Astrocyte of the spinal cord (primary cell): Measurements from ENCODE around the gene CARD9.

ENCODE experiments used
- DNase-seq: peaks from one replicate; pipeline ENCODE4 v3.0.0; 2011; ENCODE audit warnings: low read depth, low spot score
- H3K4me3 ChIP-seq: 2 replicates; pipeline ENCODE4 v1.5.1; 2011; ENCODE audit warnings: low read depth, mild to moderate bottlenecking, low read length, moderate library complexity
- CTCF ChIP-seq: IDR thresholded peaks from 2 replicates; pipeline ENCODE4 v1.5.1; 2012; ENCODE audit warnings: low read depth, mild to moderate bottlenecking, low read length, inconsistent platforms
- in situ Hi-C: cut with HindIII; loops from 2 replicates; pipeline ENCODE4 v1.10.0; 2017; ENCODE audit warnings: low sequenced_read_pairs

The CARD9 gene

GRCh38 chr9:136347472-136348256 lies 25.8 kb downstream of the CARD9 start:
- no peak for DNase-seq
- H3K4me3 ChIP-seq, result no peak overlapping the region
- in situ Hi-C loops, result no loop called here
- no peak for TF ChIP-seq CTCF

- H3K4me3 ChIP-seq, result no peak overlapping the region
- TF ChIP-seq CTCF, result no peak
These were observed 26.5 kb downstream of the CARD9 start for GRCh38 chr9:136346927-136347465.

GRCh38 chr9:136346157-136346481 lies 27.4 kb downstream of the CARD9 start:
- TF ChIP-seq CTCF, result no peak
- no peak overlapping the region for H3K4me3 ChIP-seq
- no peak for DNase-seq
- in situ Hi-C loops, result no loop called here

More at GRCh38 chr9:136346927-136347465, 26.5 kb downstream of the CARD9 start:
- DNase-seq, result no peak
- in situ Hi-C loops, result no loop called here

- in situ Hi-C loops, result no loop called here
- TF ChIP-seq CTCF, result peak; percentile 60
- no peak overlapping the region for H3K4me3 ChIP-seq
- peak; percentile 38 for DNase-seq
These were observed 27.9 kb downstream of the CARD9 start for GRCh38 chr9:136345281-136346156.

- H3K4me3 ChIP-seq, result no peak overlapping the region
- in situ Hi-C loops, result no loop called here
- DNase-seq, result no peak
- no peak for TF ChIP-seq CTCF
These were observed 28.8 kb downstream of the CARD9 start for GRCh38 chr9:136344544-136345280.

GRCh38 chr9:136343884-136344269 lies 29.6 kb downstream of the CARD9 start:
- H3K4me3 ChIP-seq, result no peak overlapping the region
- no peak for DNase-seq
- TF ChIP-seq CTCF, result no peak
- in situ Hi-C loops, result no loop called here
